HG02623 (cell line): ENCODE results near the gene VANGL1.
A peak's percentile ranks its signal among the peaks of the same experiment; 100 is the strongest.

Source experiments
- ATAC-seq: cut with Tn5 transposase; IDR thresholded peaks from one replicate; pipeline ENCODE4 v1.9.1; 2021; ENCODE audit warnings: moderate library complexity; ENCODE audit not compliant: unreplicated experiment

The VANGL1 gene

GRCh38 chr1:115728341-115728740, 86.6 kb downstream of the VANGL1 start:
- ATAC-seq = no peak

GRCh38 chr1:115729756-115730155, 88.0 kb downstream of the VANGL1 start:
- ATAC-seq = peak; percentile 91

- ATAC-seq = no peak
Measured at GRCh38 chr1:115732316-115732715, 90.5 kb downstream of the VANGL1 start.

GRCh38 chr1:115740811-115741210, 99.0 kb downstream of the VANGL1 start:
- no peak for ATAC-seq

GRCh38 chr1:115744646-115745275, 103.0 kb downstream of the VANGL1 start:
- ATAC-seq = no peak

GRCh38 chr1:115746021-115746690, 104.4 kb downstream of the VANGL1 start:
- no peak for ATAC-seq
